Dermis lymphatic vessel endothelial cell (primary cell): ENCODE data around the gene TEX13C. TPM values are rescaled to one million over a fixed set of nuclear protein-coding genes. Genes with fewer than 3 reads are reported as not detected.

ENCODE experiments used
- total RNA-seq: library from RNA; depleted of rRNA; stranded (reverse); fragments of >200 nt; gene quantifications from 2 replicates; pipeline ENCODE4 v1.2.1, GENCODE V29; 2014

The TEX13C gene
- total RNA-seq: not detected in 2 replicates

DNA sequence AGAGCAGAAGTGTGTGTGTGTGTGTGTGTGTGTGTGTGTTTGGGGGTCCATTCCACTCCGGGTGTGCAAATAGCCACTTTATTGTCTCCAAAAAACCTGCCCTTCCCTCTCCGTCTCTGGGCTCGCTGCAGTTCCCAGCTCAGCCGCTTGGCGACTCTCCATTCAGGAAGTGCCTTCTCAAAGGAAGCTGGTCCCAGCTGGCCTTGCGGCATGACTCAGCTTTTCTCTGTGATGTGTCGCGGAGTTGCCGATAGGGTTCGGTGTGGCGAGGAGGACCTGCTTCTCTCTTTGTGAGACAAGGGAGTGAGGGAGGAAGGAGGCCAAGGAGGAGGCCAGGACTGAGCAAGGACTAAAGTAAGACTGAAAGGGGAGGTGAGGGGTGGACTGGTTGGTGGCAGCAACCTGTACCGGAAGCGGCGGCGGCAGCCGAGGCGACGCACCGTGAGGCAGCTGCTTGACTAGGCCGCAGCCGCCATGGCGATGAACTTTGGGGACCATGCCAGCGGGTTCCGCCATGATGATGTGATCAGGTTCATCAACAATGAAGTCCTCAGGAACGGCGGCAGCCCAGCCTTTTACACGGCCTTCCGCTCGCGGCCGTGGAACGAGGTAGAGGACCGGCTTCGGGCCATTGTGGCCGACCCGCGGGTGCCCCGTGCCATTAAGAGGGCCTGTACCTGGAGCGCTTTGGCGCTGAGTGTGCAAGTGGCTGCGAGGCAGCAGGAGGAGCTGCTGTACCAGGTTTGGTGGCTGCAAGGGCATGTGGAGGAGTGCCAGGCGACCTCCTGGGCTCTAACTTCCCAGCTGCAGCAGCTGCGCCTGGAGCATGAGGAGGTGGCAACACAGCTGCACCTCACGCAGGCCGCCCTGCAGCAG, at the start of gene TEX13C:
TEX13C (plus strand) TSS at position 226 of the 876 bp plus-strand sequence; CDS start at position 475, 249 bp downstream.

